Neural cell (in vitro differentiated cells): Measurements from ENCODE around the gene RIN3. TPM values are rescaled to one million over a fixed set of nuclear protein-coding genes. Genes with fewer than 3 reads are reported as not detected.

Source experiments
- H2AFZ ChIP-seq: fragments of 200-600, 300-800 bp; sonication (generic), shearing (Covaris generic); 2 replicates; pipeline ENCODE4 v1.6.0; 2014; ENCODE audit warnings: low read depth, mild to moderate bottlenecking, antibody characterized with exemption, low read length, moderate library complexity
- H3F3A ChIP-seq: fragments of 200-600 bp; shearing (Covaris generic); 2 replicates; pipeline ENCODE4 v1.6.1; 2016; ENCODE audit warnings: mild to moderate bottlenecking, moderate library complexity, mixed read lengths, antibody characterized with exemption, low read length; ENCODE audit not compliant: insufficient read depth, poor library complexity, severe bottlenecking
- H3K27ac ChIP-seq: fragments of 200-600, 300-800 bp; sonication (generic), shearing (Covaris generic); 2 replicates; pipeline ENCODE4 v1.5.1; 2014; ENCODE audit warnings: mild to moderate bottlenecking, low read length, moderate library complexity
- H3K27me3 ChIP-seq: fragments of 300-800, 200-600 bp; sonication (generic), shearing (Covaris generic); 2 replicates; pipeline ENCODE4 v1.6.0; 2014; ENCODE audit warnings: mild to moderate bottlenecking, low read depth, low read length, moderate library complexity; ENCODE audit not compliant: insufficient read depth
- H3K36me3 ChIP-seq: fragments of 300-800, 200-600 bp; sonication (generic), shearing (Covaris generic); 2 replicates; pipeline ENCODE4 v1.5.1; 2014; ENCODE audit warnings: mild to moderate bottlenecking, antibody characterized with exemption, low read length, moderate library complexity; ENCODE audit not compliant: insufficient read depth
- H3K4me2 ChIP-seq: fragments of 300-800, 200-600 bp; sonication (generic), shearing (Covaris generic); 2 replicates; pipeline ENCODE4 v1.6.0; 2014; ENCODE audit warnings: mild to moderate bottlenecking, low read length
- H3K4me3 ChIP-seq: fragments of 300-800, 200-600 bp; sonication (generic), shearing (Covaris generic); 2 replicates; pipeline ENCODE4 v1.5.1; 2014; ENCODE audit warnings: mild to moderate bottlenecking, low read length, moderate library complexity
- H3K79me2 ChIP-seq: fragments of 200-600 bp; shearing (Covaris generic); replicated peaks from 2 replicates; pipeline ENCODE4 v1.6.0; 2014; ENCODE audit warnings: mild to moderate bottlenecking, low read length, moderate library complexity; ENCODE audit not compliant: insufficient read depth
- H3K9ac ChIP-seq: fragments of 300-800, 200-600 bp; sonication (generic), shearing (Covaris generic); 2 replicates; pipeline ENCODE4 v1.6.1; 2016; ENCODE audit warnings: mild to moderate bottlenecking, low read length, mixed read lengths
- H3K9me2 ChIP-seq: fragments of 200-600 bp; shearing (Covaris generic); 2 replicates; pipeline ENCODE4 v1.6.1; 2016; ENCODE audit warnings: mild to moderate bottlenecking, low read length, mixed read lengths; ENCODE audit not compliant: insufficient read depth
- H3K9me3 ChIP-seq: fragments of 200-600, 300-800 bp; sonication (generic), shearing (Covaris generic); 2 replicates; pipeline ENCODE4 v1.6.1; 2016; ENCODE audit warnings: mild to moderate bottlenecking, mixed run types, low read length, moderate library complexity, mixed read lengths
- H4K20me1 ChIP-seq: fragments of 200-600 bp; shearing (Covaris generic); 2 replicates; pipeline ENCODE4 v1.6.1; 2016; ENCODE audit warnings: mild to moderate bottlenecking, mixed run types; ENCODE audit not compliant: insufficient read depth
- EP300 ChIP-seq: fragments of 450-650 bp; conservative IDR thresholded peaks from 2 replicates; pipeline ENCODE4 v1.6.1; 2014; ENCODE audit warnings: antibody characterized with exemption, mild to moderate bottlenecking, moderate library complexity; ENCODE audit not compliant: poor library complexity, severe bottlenecking
- EZH2 ChIP-seq: fragments of 200-600, 300-800 bp; shearing (Covaris generic), sonication (generic); IDR thresholded peaks from 2 replicates; pipeline ENCODE4 v1.6.1; 2014; ENCODE audit warnings: antibody characterized with exemption, low read length, borderline replicate concordance, mild to moderate bottlenecking; ENCODE audit not compliant: insufficient read depth, poor library complexity, severe bottlenecking
- MXI1 ChIP-seq: fragments of 450-650 bp; conservative IDR thresholded peaks from 2 replicates; pipeline ENCODE4 v1.6.1; 2014; ENCODE audit warnings: antibody characterized with exemption, mild to moderate bottlenecking; ENCODE audit not compliant: poor library complexity, severe bottlenecking
- POLR2AphosphoS5 ChIP-seq: IDR thresholded peaks from 2 replicates; pipeline ENCODE4 v1.6.1; 2012
- RAD21 ChIP-seq: fragments of 450-650 bp; conservative IDR thresholded peaks from 2 replicates; pipeline ENCODE4 v1.6.1; 2014; ENCODE audit warnings: antibody characterized with exemption, mild to moderate bottlenecking, moderate library complexity
- SMC3 ChIP-seq: fragments of 450-650 bp; conservative IDR thresholded peaks from 2 replicates; pipeline ENCODE4 v1.6.1; 2014; ENCODE audit warnings: antibody characterized with exemption, mild to moderate bottlenecking, moderate library complexity; ENCODE audit not compliant: poor library complexity
- TAF1 ChIP-seq: IDR thresholded peaks from 2 replicates; pipeline ENCODE4 v1.6.1; 2012; ENCODE audit warnings: low read depth
- polyA plus RNA-seq: library from polyadenylated mRNA; depleted of rRNA; stranded (reverse); fragments of >200 nt; gene quantifications from 2 replicates; pipeline ENCODE4 v1.2.3, GENCODE V29; 2014
- TF ChIP-seq, protein P1 (sequence below): IDR thresholded peaks from 2 replicates; pipeline ENCODE4 v1.6.1; 2012; ENCODE audit warnings: borderline replicate concordance
- TF ChIP-seq, protein P2 (sequence below): fragments of 450-650 bp; IDR thresholded peaks from 2 replicates; pipeline ENCODE4 v1.5.1; 2014; ENCODE audit warnings: antibody characterized with exemption, mild to moderate bottlenecking, moderate library complexity; ENCODE audit not compliant: poor library complexity, severe bottlenecking

RIN3 gene
- polyA plus RNA-seq, 1 donor from 2014 or later, result not detected

- Histone ChIP-seq H3K4me2 (no peak overlapping the region), H3K9ac (no peak overlapping the region), H3K9me2 (no peaks in the 10 kb centered on the region), H3F3A (no peaks in the 10 kb centered on the region), H3K27ac (no peak overlapping the region), H2AFZ (no peak overlapping the region), H3K9me3 (no peaks in the 10 kb centered on the region), H3K36me3 (no peaks in the 10 kb centered on the region), H3K4me3 (no peak overlapping the region), H3K79me2 (no peaks in the 10 kb centered on the region), H3K27me3 (no peaks in the 10 kb centered on the region), H4K20me1 (no peaks in the 10 kb centered on the region)
- no peak for TF ChIP-seq RAD21
- TF ChIP-seq, protein P1, sequence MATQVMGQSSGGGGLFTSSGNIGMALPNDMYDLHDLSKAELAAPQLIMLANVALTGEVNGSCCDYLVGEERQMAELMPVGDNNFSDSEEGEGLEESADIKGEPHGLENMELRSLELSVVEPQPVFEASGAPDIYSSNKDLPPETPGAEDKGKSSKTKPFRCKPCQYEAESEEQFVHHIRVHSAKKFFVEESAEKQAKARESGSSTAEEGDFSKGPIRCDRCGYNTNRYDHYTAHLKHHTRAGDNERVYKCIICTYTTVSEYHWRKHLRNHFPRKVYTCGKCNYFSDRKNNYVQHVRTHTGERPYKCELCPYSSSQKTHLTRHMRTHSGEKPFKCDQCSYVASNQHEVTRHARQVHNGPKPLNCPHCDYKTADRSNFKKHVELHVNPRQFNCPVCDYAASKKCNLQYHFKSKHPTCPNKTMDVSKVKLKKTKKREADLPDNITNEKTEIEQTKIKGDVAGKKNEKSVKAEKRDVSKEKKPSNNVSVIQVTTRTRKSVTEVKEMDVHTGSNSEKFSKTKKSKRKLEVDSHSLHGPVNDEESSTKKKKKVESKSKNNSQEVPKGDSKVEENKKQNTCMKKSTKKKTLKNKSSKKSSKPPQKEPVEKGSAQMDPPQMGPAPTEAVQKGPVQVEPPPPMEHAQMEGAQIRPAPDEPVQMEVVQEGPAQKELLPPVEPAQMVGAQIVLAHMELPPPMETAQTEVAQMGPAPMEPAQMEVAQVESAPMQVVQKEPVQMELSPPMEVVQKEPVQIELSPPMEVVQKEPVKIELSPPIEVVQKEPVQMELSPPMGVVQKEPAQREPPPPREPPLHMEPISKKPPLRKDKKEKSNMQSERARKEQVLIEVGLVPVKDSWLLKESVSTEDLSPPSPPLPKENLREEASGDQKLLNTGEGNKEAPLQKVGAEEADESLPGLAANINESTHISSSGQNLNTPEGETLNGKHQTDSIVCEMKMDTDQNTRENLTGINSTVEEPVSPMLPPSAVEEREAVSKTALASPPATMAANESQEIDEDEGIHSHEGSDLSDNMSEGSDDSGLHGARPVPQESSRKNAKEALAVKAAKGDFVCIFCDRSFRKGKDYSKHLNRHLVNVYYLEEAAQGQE, result no peak
- TF ChIP-seq, protein P2, sequence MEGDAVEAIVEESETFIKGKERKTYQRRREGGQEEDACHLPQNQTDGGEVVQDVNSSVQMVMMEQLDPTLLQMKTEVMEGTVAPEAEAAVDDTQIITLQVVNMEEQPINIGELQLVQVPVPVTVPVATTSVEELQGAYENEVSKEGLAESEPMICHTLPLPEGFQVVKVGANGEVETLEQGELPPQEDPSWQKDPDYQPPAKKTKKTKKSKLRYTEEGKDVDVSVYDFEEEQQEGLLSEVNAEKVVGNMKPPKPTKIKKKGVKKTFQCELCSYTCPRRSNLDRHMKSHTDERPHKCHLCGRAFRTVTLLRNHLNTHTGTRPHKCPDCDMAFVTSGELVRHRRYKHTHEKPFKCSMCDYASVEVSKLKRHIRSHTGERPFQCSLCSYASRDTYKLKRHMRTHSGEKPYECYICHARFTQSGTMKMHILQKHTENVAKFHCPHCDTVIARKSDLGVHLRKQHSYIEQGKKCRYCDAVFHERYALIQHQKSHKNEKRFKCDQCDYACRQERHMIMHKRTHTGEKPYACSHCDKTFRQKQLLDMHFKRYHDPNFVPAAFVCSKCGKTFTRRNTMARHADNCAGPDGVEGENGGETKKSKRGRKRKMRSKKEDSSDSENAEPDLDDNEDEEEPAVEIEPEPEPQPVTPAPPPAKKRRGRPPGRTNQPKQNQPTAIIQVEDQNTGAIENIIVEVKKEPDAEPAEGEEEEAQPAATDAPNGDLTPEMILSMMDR, result no peak
- TF ChIP-seq EZH2, result no peak
- no peak for TF ChIP-seq SMC3
- TF ChIP-seq POLR2AphosphoS5, result no peak
- TF ChIP-seq MXI1, result no peak
- TF ChIP-seq TAF1, result no peak
- TF ChIP-seq EP300, result no peak
Observed at GRCh38 chr14:92544051-92544720, 30.6 kb downstream of the RIN3 start.

DNA sequence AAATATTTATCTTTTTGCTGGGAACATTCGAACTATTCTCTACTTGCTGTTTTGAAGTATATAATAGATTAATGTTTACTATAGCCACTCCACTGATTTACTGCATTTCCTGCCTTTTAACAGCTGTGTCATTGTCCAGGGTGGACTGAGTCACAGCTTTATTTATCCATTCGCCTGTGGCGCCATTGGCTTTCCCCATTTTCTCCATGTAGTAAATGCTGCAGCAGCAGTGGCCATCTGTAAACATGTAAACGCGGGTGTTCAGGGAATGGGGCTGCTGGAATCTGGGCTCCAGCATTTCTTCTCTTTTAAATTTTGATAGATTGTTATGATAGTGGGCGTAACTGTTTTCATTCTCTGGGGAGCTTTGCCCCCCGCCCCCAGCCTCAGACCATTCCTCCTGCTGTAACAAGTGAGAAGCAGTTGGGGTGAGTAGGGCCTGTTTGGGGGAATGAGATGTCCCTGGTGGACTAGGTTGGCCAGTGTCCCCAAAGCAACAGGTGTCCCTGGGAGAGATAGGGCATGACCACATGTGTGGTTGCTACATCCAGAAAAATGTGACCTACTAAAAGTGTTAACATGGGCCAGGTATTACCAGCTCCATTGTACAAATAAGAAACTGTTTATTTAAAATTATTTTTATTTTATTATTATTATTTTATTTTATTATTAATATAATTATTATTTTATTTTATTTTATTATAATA lies 32.9 kb downstream of the RIN3 start:
- H3K27me3 ChIP-seq, result no peaks in the 10 kb centered on the region
- no peaks in the 10 kb centered on the region for H3K79me2 ChIP-seq
- H3K9me3 ChIP-seq, result no peaks in the 10 kb centered on the region
- H3K4me2 ChIP-seq, result no peak overlapping the region
- H2AFZ ChIP-seq, result no peak overlapping the region
- H3K9me2 ChIP-seq, result no peaks in the 10 kb centered on the region
- H3F3A ChIP-seq, result no peaks in the 10 kb centered on the region
- H3K36me3 ChIP-seq, result no peaks in the 10 kb centered on the region
- H3K4me3 ChIP-seq, result no peak overlapping the region
- no peak overlapping the region for H3K27ac ChIP-seq
- H4K20me1 ChIP-seq, result no peaks in the 10 kb centered on the region
- TF ChIP-seq MXI1 (no peak), SMC3 (no peak)
- TF ChIP-seq, protein P1, result no peak
- H3K9ac ChIP-seq, result no peak overlapping the region
